GM12873 (cell line): ENCODE data around the gene TMSB15C.

Experiments used
- CTCF ChIP-seq: IDR thresholded peaks from 2 replicates; pipeline ENCODE4 v1.5.1; 2012; ENCODE audit warnings: low read depth, mild to moderate bottlenecking, moderate library complexity, low read length, control low read depth; ENCODE audit not compliant: insufficient read depth; ENCODE audit errors: missing control alignments

Gene TMSB15C

GRCh38 chrX:104084063-104084462 is 8.0 kb upstream of the TMSB15C start:
- no peak for TF ChIP-seq CTCF

GRCh38 chrX:104047171-104047570 is 28.9 kb downstream of the TMSB15C start:
- no peak for TF ChIP-seq CTCF

- TF ChIP-seq CTCF: no peak
Observed at GRCh38 chrX:104045642-104046041, 30.4 kb downstream of the TMSB15C start.

GRCh38 chrX:104041003-104041402 is 35.0 kb downstream of the TMSB15C start:
- TF ChIP-seq CTCF: no peak

- TF ChIP-seq CTCF: no peak
Observed at GRCh38 chrX:104039689-104040505, 36.1 kb downstream of the TMSB15C start, which contains the start of gene H2BW2. H2BW2 (plus strand) TSS chrX:104039956; CDS start chrX:104039995, 39 bp downstream.
